ENCODE data around the gene SLC6A8. TPM values are rescaled to one million over a fixed set of nuclear protein-coding genes. Genes with fewer than 3 reads are reported as not detected.
"Not testable (repeated sequence)": the region's sequence is repeated elsewhere in the genome, so short reads cannot be mapped to it uniquely, and the experiment has no call there.

Gene SLC6A8
- total RNA-seq, 1 donor from 2014 or later, result 13.0 TPM

DNA sequence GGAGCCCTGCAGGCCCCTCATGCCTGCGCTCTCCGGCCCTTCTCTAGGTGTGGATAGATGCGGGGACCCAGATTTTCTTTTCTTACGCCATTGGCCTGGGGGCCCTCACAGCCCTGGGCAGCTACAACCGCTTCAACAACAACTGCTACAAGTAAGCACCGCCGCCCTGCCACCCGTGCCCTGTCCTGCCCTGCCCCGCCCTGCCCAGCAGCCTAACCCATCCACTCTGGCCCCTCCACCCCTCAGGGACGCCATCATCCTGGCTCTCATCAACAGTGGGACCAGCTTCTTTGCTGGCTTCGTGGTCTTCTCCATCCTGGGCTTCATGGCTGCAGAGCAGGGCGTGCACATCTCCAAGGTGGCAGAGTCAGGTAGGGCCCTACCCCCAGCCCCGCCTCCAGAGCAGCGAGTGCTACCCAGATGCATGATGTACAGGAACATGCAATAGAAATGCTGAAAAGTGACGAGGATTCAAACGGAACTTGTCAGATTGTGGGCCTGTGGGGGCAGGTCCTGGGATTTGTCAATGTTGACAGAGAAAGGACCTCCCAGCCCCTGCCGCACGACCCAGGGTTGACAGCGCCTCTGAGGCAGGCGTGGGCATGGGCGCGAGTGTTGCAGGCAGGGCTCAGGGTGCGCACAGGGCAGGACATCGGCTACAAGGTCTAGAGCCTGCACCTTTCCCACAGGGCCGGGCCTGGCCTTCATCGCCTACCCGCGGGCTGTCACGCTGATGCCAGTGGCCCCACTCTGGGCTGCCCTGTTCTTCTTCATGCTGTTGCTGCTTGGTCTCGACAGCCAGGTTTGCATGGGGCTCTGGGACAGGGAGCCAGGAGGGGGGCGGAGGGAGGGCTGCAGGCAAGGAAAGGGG, 5.7 kb downstream of the SLC6A8 start:
- peaks cover 4 to 13% (median 8%) of the 10 kb centered on the region in 3 donors for H3K36me3 ChIP-seq (ENCODE audit: control insufficient read depth in 3 of 3, insufficient read depth in 3 of 3, low read length in 3 of 3)
- peaks cover 17 to 76% (median 62%) of the 10 kb centered on the region in 3 donors for H3K4me1 ChIP-seq (ENCODE audit: control insufficient read depth in 3 of 3, insufficient read depth in 3 of 3, low read length in 3 of 3)
- no peak overlapping the region for H3K4me3 ChIP-seq (ENCODE audit: low read length in 3 of 3)
- H3K27ac ChIP-seq (ENCODE audit: low read depth, low read length), result no peak overlapping the region
- H3K27me3 ChIP-seq (ENCODE audit: control insufficient read depth in 3 of 3, insufficient read depth in 3 of 3, low read length in 3 of 3), result no peaks in the 10 kb centered on the region
- peak overlapping the region in 1 of 3 donors; percentile 40 for H3K9ac ChIP-seq (ENCODE audit: low read depth in 1 of 3, low read length in 3 of 3)
- no peaks in the 10 kb centered on the region for H3K9me3 ChIP-seq (ENCODE audit: control insufficient read depth in 3 of 3, low read length in 3 of 3)

DNA sequence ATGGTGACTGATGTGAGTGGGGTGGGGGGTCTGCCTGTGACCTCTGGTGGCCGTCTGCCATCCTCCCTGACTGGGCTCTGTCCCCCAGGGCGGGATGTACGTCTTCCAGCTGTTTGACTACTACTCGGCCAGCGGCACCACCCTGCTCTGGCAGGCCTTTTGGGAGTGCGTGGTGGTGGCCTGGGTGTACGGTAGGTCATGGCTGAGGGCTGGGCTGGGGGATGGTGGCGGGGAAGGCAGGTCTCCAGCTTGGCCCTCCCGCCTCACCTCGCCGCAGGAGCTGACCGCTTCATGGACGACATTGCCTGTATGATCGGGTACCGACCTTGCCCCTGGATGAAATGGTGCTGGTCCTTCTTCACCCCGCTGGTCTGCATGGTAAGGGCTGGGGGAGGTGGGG, 6.5 kb downstream of the SLC6A8 start:
- Histone ChIP-seq H3K36me3 (ENCODE audit: control insufficient read depth in 3 of 3, insufficient read depth in 3 of 3, low read length in 3 of 3) (peaks cover 4 to 13% (median 8%) of the 10 kb centered on the region in 3 donors), H3K9ac (ENCODE audit: low read depth in 1 of 3, low read length in 3 of 3) (peak overlapping the region in 1 of 3 donors; percentile 33), H3K4me1 (ENCODE audit: control insufficient read depth in 3 of 3, insufficient read depth in 3 of 3, low read length in 3 of 3) (peaks cover 19 to 84% (median 70%) of the 10 kb centered on the region in 3 donors)
- H3K9me3 ChIP-seq (ENCODE audit: control insufficient read depth in 3 of 3, low read length in 3 of 3); H3K27ac ChIP-seq (ENCODE audit: low read depth, low read length); H3K4me3 ChIP-seq (ENCODE audit: low read length in 3 of 3); H3K27me3 ChIP-seq (ENCODE audit: control insufficient read depth in 3 of 3, insufficient read depth in 3 of 3, low read length in 3 of 3): not testable (repeated sequence)

DNA sequence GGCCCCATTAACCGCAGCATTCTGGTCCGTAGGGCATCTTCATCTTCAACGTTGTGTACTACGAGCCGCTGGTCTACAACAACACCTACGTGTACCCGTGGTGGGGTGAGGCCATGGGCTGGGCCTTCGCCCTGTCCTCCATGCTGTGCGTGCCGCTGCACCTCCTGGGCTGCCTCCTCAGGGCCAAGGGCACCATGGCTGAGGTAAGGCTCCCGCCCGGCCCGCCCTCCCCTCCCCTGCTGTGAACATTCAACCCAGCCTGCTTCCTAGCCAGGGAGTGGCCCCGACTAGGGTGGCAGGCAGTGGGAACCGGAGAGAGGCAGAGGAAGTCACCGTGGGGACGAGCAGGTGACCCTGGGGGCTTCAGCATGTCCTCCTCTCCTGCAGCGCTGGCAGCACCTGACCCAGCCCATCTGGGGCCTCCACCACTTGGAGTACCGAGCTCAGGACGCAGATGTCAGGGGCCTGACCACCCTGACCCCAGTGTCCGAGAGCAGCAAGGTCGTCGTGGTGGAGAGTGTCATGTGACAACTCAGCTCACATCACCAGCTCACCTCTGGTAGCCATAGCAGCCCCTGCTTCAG, 7.1 kb downstream of the SLC6A8 start:
- Histone ChIP-seq H3K4me3 (ENCODE audit: low read length in 3 of 3) (no peak overlapping the region), H3K27me3 (ENCODE audit: control insufficient read depth in 3 of 3, insufficient read depth in 3 of 3, low read length in 3 of 3) (no peaks in the 10 kb centered on the region), H3K27ac (ENCODE audit: low read depth, low read length) (no peak overlapping the region), H3K9me3 (ENCODE audit: control insufficient read depth in 3 of 3, low read length in 3 of 3) (no peaks in the 10 kb centered on the region), H3K9ac (ENCODE audit: low read depth in 1 of 3, low read length in 3 of 3) (peak overlapping the region in 1 of 3 donors; percentile 60), H3K36me3 (ENCODE audit: control insufficient read depth in 3 of 3, insufficient read depth in 3 of 3, low read length in 3 of 3) (peaks cover 3 to 13% (median 6%) of the 10 kb centered on the region in 3 donors), H3K4me1 (ENCODE audit: control insufficient read depth in 3 of 3, insufficient read depth in 3 of 3, low read length in 3 of 3) (peaks cover 18 to 86% (median 72%) of the 10 kb centered on the region in 3 donors)

GRCh38 chrX:153696100-153696499, 8.4 kb downstream of the SLC6A8 start:
- H3K4me3 ChIP-seq (ENCODE audit: low read length in 3 of 3), result no peak overlapping the region
- H3K9me3 ChIP-seq (ENCODE audit: control insufficient read depth in 3 of 3, low read length in 3 of 3), result no peaks in the 10 kb centered on the region
- peaks cover 2 to 13% (median 6%) of the 10 kb centered on the region in 3 donors for H3K36me3 ChIP-seq (ENCODE audit: control insufficient read depth in 3 of 3, insufficient read depth in 3 of 3, low read length in 3 of 3)
- H3K4me1 ChIP-seq (ENCODE audit: control insufficient read depth in 3 of 3, insufficient read depth in 3 of 3, low read length in 3 of 3), result peaks cover 22 to 89% (median 70%) of the 10 kb centered on the region in 3 donors
- H3K27ac ChIP-seq (ENCODE audit: low read depth, low read length), result no peak overlapping the region
- H3K27me3 ChIP-seq (ENCODE audit: control insufficient read depth in 3 of 3, insufficient read depth in 3 of 3, low read length in 3 of 3), result no peaks in the 10 kb centered on the region
- H3K9ac ChIP-seq (ENCODE audit: low read depth in 1 of 3, low read length in 3 of 3), result peak overlapping the region in 1 of 3 donors; percentile 45

GRCh38 chrX:153696538-153696937, 8.8 kb downstream of the SLC6A8 start:
- Histone ChIP-seq H3K9ac (ENCODE audit: low read depth in 1 of 3, low read length in 3 of 3) (peak overlapping the region in 1 of 3 donors; percentile 45), H3K36me3 (ENCODE audit: control insufficient read depth in 3 of 3, insufficient read depth in 3 of 3, low read length in 3 of 3) (peaks cover 2 to 13% (median 7%) of the 10 kb centered on the region in 3 donors), H3K4me1 (ENCODE audit: control insufficient read depth in 3 of 3, insufficient read depth in 3 of 3, low read length in 3 of 3) (peaks cover 22 to 90% (median 71%) of the 10 kb centered on the region in 3 donors)
- not testable (repeated sequence) for H3K9me3 ChIP-seq (ENCODE audit: control insufficient read depth in 3 of 3, low read length in 3 of 3); H3K4me3 ChIP-seq (ENCODE audit: low read length in 3 of 3); H3K27me3 ChIP-seq (ENCODE audit: control insufficient read depth in 3 of 3, insufficient read depth in 3 of 3, low read length in 3 of 3); H3K27ac ChIP-seq (ENCODE audit: low read depth, low read length)

DNA sequence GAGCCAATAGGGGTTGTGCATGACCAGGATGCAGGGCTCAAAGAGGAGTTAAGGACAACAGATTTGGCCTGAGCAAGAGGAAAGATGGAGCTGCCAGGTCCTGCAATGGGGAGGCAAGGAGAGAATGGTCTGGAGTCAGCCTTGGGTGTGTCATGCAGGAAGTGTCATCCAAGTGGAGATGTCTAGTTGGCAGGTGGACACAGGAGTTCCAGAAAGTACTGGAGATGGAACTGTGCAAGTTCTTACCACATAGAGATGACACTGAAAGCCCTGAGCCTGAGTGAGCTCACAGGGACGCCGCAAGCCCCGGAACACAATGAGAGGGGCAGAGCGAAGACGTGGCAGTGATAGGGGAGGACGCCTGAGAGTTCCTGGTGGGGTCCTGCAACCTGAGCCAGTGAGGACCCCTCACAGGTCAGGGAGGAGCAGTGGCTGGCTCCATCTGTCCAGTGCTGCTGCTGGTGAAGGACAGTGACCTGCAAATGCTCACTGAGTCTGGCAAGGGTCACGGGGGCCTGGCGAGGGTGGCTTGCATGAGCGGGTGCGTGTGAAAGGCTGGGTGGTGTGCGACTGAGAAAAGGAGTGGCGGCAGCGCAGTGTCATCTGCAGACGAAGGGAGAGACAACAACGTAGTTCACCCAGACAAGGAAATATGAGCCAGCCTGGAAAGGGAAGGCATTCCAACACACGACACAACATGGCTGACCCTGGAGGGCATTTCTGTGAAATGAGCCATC, 9.4 kb downstream of the SLC6A8 start:
- not testable (repeated sequence) for H3K27ac ChIP-seq (ENCODE audit: low read depth, low read length); H3K4me3 ChIP-seq (ENCODE audit: low read length in 3 of 3)

DNA sequence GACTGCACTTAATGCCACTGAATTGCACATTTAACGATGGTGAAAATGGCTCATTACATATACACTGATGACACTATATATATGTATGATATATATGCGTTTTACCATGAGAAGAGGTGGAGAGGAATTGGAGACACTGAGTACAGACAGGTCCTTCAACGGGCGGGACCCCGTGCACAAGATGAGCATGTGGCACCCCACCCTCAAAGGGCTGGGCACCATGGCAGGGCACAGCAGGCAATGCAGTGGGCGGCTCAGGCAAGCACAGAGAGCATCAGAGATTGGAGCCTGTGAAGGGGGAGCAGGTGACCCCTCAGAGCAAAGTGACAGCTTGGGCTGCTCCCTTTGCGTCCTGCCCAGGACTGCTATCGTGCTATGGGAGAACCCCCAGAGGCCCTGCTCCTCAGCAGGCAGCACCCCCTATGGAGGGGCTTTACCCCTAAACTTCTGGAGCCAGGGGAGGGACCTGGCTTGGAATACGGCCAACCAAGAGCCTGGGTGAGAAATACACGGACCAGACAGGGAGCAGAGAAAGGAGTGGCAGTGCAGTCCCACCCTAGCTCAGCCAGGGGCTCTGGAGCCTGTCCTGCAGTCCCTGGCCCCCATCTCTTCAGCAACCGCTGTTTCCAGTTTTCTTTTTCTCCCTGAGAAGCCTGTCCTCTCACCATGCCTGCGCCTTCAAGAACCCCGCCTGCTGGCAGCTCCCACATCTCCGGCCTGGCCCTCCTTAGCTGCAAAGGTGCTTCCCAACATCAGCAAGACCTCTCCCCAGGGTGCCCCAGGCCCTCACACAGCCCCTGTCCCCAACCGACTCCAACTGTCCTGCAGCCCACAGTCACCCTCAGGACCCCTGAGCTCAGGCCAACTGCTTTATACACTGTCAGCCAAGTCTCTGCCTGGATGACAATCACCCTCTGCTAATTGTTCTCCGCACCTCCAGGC, 10.5 kb downstream of the SLC6A8 start:
- Histone ChIP-seq H3K4me3 (ENCODE audit: low read length in 3 of 3) (no peak overlapping the region), H3K9me3 (ENCODE audit: control insufficient read depth in 3 of 3, low read length in 3 of 3) (no peaks in the 10 kb centered on the region), H3K27ac (ENCODE audit: low read depth, low read length) (peak overlapping the region; percentile 12), H3K4me1 (ENCODE audit: control insufficient read depth in 3 of 3, insufficient read depth in 3 of 3, low read length in 3 of 3) (peaks cover 27 to 90% (median 75%) of the 10 kb centered on the region in 3 donors), H3K36me3 (ENCODE audit: control insufficient read depth in 3 of 3, insufficient read depth in 3 of 3, low read length in 3 of 3) (peaks cover 2 to 13% (median 8%) of the 10 kb centered on the region in 3 donors), H3K27me3 (ENCODE audit: control insufficient read depth in 3 of 3, insufficient read depth in 3 of 3, low read length in 3 of 3) (no peaks in the 10 kb centered on the region), H3K9ac (ENCODE audit: low read depth in 1 of 3, low read length in 3 of 3) (peak overlapping the region in 1 of 3 donors; percentile 69)

More for the DNA sequence above, 9.4 kb downstream of the SLC6A8 start:
- H3K27me3 ChIP-seq (ENCODE audit: control insufficient read depth in 3 of 3, insufficient read depth in 3 of 3, low read length in 3 of 3); H3K9me3 ChIP-seq (ENCODE audit: control insufficient read depth in 3 of 3, low read length in 3 of 3): not testable (repeated sequence)
- peak overlapping the region in 1 of 3 donors; percentile 57 for H3K9ac ChIP-seq (ENCODE audit: low read depth in 1 of 3, low read length in 3 of 3)
- peaks cover 27 to 90% (median 71%) of the 10 kb centered on the region in 3 donors for H3K4me1 ChIP-seq (ENCODE audit: control insufficient read depth in 3 of 3, insufficient read depth in 3 of 3, low read length in 3 of 3)
- peaks cover 2 to 13% (median 8%) of the 10 kb centered on the region in 3 donors for H3K36me3 ChIP-seq (ENCODE audit: control insufficient read depth in 3 of 3, insufficient read depth in 3 of 3, low read length in 3 of 3)

- not testable (repeated sequence) for H3K27me3 ChIP-seq (ENCODE audit: control insufficient read depth in 3 of 3, insufficient read depth in 3 of 3, low read length in 3 of 3); H3K4me3 ChIP-seq (ENCODE audit: low read length in 3 of 3); H3K9me3 ChIP-seq (ENCODE audit: control insufficient read depth in 3 of 3, low read length in 3 of 3); H3K36me3 ChIP-seq (ENCODE audit: control insufficient read depth in 3 of 3, insufficient read depth in 3 of 3, low read length in 3 of 3)
- Histone ChIP-seq H3K9ac (ENCODE audit: low read depth in 1 of 3, low read length in 3 of 3) (peak overlapping the region in 1 of 3 donors; percentile 69), H3K4me1 (ENCODE audit: control insufficient read depth in 3 of 3, insufficient read depth in 3 of 3, low read length in 3 of 3) (peaks cover 34 to 92% (median 77%) of the 10 kb centered on the region in 3 donors), H3K27ac (ENCODE audit: low read depth, low read length) (peak overlapping the region; percentile 71)
These were observed 11.6 kb downstream of the SLC6A8 start for GRCh38 chrX:153699210-153699783.

Measured in skeletal muscle tissue (tissue), 4 donors.